Cardiac septum (tissue), 1 donor: ENCODE measurements around the gene TNK1. TPM values are rescaled to one million over a fixed set of nuclear protein-coding genes. Genes with fewer than 3 reads are reported as not detected.
"Not testable (repeated sequence)": the region's sequence is repeated elsewhere in the genome, so short reads cannot be mapped to it uniquely, and the experiment has no call there.

Source experiments
- DNase-seq: peaks from one replicate; pipeline ENCODE4 v3.0.0-alpha.2; 2020; ENCODE audit warnings: low spot score
- intact Hi-C: fragments of 100-400 bp; cut with DNase I; formaldehyde crosslinking; loops from one replicate; pipeline ENCODE4 v1.14.0; 2022
- total RNA-seq: library from RNA; stranded (reverse); fragmentation: NEBNext Ultra II Directional; extraction: Animal tissue kit (Norgen Biotek cat#: 25700); gene quantifications from one replicate; pipeline ENCODE4 v1.2.1, GENCODE V29; 2021
- donor health status: DM: no; HTN: no; CAD: no.

TNK1 gene
- total RNA-seq, 1 donor from 2014 or later, result 2.0 TPM

- DNase-seq, result no peak
- intact Hi-C loops, result loop anchor here (2.0 kb wide), 1 partner anchor 72 kb away; the partner anchor contains the start of gene SLC2A4
These were observed 27.8 kb upstream of the TNK1 start for GRCh38 chr17:7352910-7353635.

DNA sequence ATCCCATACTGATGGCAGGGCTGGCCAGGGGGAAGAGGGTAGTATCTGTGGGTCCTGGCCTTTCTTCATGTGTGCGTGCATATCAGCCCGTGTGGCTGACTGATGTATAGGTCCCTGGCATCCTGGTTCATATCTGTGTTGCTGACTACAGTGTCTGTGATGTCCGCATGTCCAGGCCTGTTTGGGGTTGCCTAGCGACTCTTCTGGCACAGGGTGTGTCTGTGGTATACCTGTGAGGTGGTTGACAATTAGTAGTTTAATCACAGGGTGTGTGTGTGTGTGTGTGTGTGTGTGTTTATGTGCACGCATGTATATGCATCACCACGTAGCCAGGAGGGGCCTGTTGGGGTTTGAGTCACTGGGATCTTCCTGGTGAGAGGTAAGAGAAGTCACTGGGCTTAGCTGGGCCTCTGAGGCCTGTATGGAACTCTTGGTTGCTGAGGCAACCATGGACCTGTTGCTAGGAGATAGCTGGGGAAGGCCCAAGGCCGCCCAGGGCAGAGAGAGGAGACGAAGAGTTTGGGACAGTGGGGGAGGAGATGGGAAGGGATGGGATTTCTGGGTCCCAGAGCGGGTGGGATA is 26.5 kb upstream of the TNK1 start:
- intact Hi-C loops, result loop anchor here (2.0 kb wide), 1 partner anchor 82 kb away; no protein-coding TSS in a partner anchor
- DNase-seq, result no peak

DNA sequence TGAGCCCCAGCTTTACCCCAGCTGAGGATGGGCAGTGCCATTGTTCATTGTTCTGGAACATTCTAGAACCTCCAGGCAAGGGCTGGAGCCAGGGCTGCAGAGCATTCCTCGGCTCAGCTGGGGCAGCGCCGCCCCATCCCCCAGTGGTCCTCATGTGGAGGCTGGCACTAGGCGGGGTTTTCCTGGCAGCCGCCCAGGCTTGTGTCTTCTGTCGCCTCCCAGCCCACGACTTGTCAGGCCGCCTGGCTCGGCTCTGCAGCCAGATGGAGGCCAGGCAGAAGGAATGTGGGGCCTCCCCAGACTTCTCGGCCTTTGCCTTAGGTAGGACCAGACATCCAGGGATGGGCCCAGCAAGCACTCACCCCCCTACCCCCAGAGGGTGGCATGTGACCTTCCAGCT is 25.8 kb upstream of the TNK1 start, which contains the start of gene TMEM95:
TMEM95 (plus strand) TSS at position 104 of the 400 bp plus-strand sequence; CDS start at position 153, 49 bp downstream.
- peak; percentile 85 for DNase-seq
- intact Hi-C loops, result loop anchor here (2.0 to 5.0 kb wide), 2 partner anchors 82 to 207 kb away; partner anchors contain the start of gene SENP3

- intact Hi-C loops, result loop anchor here (2.0 to 5.0 kb wide), 2 partner anchors 81 to 207 kb away; partner anchors contain the start of gene SENP3
- no peak for DNase-seq
These were observed 25.3 kb upstream of the TNK1 start for GRCh38 chr17:7355573-7355972.

DNA sequence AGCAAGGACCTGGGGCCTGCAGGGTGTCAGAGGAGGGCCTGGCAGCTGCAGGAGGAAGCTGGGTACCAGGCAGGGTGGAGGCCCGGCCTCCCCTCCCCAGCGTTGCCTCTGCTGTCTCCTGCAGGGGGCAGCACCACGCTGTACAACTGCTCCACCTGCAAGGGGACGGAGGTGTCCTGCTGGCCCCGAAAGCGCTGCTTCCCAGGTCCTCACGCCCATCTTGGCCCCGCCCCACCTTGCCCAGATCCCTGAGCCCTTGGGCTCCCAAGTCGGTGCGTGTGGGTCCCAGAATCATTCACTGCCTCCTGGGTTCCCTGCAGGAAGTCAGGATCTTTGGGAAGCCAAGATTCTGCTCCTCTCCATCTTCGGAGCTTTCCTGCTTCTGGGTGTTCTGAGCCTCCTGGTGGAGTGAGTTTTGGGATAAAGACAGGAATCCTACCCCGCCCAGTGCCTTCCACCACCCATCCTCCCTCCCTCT is 24.8 kb upstream of the TNK1 start:
- peak; percentile 90 for DNase-seq
- intact Hi-C loops, result loop anchor here (5.0 kb wide), 1 partner anchor 206 kb away; the partner anchor contains the start of gene SENP3

DNA sequence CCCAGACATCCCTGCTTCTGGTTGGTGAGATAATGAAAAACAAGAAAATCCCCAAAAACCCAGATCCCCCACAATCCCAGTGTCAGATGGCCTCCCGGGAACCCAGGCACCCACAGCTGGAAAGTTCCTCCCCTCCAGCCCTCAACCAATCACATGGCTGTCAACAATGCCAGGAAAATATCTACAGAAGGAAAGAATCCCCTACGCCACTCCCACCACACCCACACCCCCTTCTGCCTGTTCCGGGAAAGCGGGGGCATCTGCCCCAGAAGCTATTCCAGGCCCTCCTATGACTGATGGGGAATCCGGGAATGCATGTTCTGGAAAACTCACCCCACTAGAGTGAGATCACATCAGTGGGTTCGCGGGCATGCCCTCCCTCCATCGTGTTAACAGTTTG is 24.1 kb upstream of the TNK1 start:
- no peak for DNase-seq
- intact Hi-C loops, result loop anchor here (5.0 kb wide), 1 partner anchor 206 kb away; the partner anchor contains the start of gene SENP3

DNA sequence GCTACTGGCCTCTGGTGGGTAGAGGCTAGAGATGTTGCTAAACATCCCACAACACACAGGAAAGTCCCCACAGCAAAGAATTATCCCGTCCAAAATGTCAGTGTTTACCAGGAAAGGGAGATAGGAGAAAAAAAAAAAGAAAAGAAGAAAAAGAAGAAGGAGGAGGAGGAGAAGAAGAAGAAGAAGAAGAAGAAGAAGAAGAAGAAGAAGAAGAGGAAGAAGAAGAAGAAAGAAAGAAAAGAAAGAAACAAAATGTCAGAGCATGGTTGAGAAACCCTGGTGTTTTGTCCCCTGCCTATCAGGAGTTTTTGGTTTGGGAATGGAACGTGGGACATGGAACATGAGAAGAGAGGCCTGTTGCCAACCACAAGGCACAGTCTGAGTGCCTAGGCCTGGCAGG is 23.5 kb upstream of the TNK1 start:
- DNase-seq, result no peak

GRCh38 chr17:7361906-7362305 is 19.0 kb upstream of the TNK1 start:
- DNase-seq, result no peak
- intact Hi-C loops, result no loop called here

More for the DNA sequence above, 23.5 kb upstream of the TNK1 start:
- intact Hi-C loops, result loop anchor here (5.0 kb wide), 1 partner anchor 205 kb away; the partner anchor contains the start of gene SENP3

- intact Hi-C loops, result no loop called here
- DNase-seq, result no peak
These were observed 17.6 kb upstream of the TNK1 start for GRCh38 chr17:7363311-7363710.

DNA sequence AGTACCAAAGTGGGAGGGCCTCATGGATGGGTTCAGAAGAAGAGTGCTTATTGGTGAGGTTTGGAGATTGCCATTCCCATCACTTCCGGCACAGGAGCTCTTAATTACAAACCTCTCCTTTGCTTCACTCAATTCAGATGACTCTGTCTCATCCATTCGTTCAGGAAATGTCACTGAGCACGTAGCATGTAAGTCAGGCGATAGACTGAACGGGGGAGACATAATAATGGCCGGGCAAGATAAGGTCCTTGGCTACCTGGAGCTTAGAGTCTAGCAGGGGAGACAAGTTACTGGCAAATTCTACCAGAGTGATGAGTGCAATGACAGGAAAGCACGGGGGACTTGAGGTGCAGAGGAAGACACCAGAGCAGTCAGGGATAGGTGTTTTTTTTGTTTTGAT is 14.9 kb upstream of the TNK1 start:
- DNase-seq, intact Hi-C loops: not testable (repeated sequence)

GRCh38 chr17:7367083-7367482 is 13.8 kb upstream of the TNK1 start:
- DNase-seq, result no peak
- intact Hi-C loops, result no loop called here

GRCh38 chr17:7367918-7368598 is 12.8 kb upstream of the TNK1 start:
- no peak for DNase-seq
- intact Hi-C loops, result no loop called here

DNA sequence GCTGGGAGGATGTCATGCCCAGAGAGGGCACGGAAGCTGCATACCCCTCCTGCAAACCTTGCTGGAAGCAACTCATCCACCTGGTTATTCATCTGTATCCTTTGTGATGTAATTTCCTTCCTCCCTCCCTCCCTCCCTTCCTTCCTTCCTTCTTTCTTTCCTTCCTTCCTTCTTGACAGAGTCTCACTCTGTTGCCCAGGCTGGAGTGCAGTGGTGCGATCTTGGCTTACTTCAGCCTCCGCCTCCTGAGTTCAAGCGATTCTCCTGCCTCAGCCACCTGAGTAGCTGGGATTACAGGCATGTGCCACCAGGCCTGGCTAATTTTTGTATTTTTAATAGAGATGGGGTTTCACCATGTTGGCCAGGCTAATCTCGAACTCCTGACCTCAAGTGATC is 12.3 kb upstream of the TNK1 start:
- intact Hi-C loops, DNase-seq: not testable (repeated sequence)

GRCh38 chr17:7369825-7370224 is 11.1 kb upstream of the TNK1 start:
- DNase-seq, result no peak
- intact Hi-C loops, result no loop called here

DNA sequence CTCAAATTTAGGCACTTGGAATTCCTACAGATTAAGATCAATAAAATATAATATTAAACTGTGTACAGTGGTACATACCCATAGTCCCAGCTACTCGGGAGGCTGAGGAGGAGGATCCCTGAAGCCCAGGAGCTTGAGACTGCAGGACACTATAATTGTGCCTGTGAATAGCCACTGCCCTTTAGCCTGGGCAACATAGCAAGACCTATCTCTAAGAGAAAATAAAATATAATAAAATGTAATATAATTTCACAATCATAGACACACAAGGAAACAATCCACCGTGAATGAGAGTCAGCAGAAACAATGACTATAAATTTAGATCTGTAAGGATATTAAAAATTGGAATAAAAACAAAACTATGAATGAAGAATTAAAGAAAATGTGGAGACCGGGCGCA is 10.0 kb upstream of the TNK1 start:
- intact Hi-C loops, result no loop called here
- no peak for DNase-seq

DNA sequence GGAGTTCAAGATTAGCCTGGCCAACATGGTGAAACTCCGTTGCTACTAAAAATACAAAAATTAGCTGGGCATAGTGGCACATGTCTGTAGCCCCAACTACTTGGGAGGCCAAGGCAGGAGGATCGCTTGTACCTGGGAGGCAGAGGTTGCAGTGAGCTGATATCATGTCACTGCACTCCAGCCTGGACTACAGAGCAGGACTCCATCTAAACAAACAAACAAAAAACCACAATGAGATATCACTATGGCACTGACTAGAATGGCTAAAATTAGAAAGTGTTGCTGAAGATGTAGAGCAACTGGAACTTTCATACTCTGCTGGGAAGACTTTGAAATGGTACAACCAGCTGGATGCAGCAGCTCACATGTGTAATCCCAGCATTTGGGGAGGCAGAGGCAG is 6.5 kb upstream of the TNK1 start:
- no peak for DNase-seq
- intact Hi-C loops, result no loop called here

DNA sequence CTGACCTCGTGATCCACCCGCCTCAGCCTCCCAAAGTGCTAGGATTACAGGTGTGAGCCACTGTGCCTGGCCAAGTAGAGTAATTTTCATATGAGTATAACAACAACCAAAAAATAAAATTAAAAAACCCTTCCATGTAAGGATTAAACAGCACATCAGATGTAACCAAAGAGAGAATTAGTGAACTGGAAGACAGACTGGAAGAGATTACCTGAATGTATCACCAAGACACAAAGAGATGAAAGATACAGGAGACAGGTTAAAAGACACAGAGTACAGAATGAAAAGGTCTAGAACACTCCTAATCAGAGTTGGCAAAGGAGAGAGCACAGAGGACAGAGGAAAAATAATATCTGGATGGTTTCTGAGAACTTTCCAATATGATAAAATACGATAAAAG is 1.8 kb upstream of the TNK1 start:
- no peak for DNase-seq
- intact Hi-C loops, result no loop called here

DNA sequence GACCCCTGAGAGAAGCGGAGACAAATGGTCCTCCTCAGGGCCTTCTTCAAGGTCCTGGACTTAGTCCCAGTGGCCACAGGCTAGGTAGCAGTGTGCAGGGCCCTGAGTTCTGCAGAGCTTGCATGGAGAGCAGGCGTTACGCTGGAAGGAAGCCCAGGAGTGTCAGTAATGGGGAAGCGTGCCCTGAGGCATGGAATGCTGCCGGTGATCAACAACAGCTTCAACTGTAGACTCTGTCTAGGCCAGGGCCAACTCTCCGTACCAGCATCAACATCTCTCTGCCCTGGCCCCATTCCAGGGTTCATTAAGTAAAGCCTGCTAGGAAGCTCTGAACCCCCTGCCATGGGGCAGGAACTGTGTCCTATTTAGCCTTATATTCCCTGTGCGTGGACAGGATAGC is 568 bp upstream of the TNK1 start:
- DNase-seq, result peak; percentile 80
- intact Hi-C loops, result no loop called here

DNA sequence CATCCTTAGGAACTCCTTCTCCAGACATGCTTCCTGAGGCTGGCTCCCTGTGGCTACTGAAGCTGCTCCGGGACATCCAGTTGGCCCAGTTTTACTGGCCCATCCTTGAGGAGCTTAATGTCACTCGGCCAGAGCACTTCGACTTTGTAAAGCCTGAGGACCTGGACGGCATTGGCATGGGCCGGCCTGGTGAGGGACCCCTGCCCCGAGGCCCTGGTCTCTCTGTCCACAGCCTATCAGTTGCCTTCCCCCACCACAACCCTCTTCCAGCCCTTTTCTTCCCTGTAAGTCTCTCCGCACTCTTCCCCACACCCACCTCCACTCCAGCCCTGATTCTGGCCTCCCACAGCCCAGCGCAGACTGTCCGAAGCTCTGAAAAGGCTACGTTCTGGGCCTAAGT is 2.0 kb downstream of the TNK1 start:
- intact Hi-C loops, result no loop called here
- DNase-seq, result no peak

- DNase-seq, result no peak
- intact Hi-C loops, result no loop called here
These were observed 2.5 kb downstream of the TNK1 start for GRCh38 chr17:7383371-7383741.
